Loucy (cell line): ENCODE results near the gene C1QL1.

Source experiments
- H2AFZ ChIP-seq: fragments of 200-600 bp; sonication (generic); 2 replicates; pipeline ENCODE4 v1.6.0; 2016; ENCODE audit warnings: antibody characterized with exemption, mild to moderate bottlenecking, low read length, moderate library complexity
- H3F3A ChIP-seq: fragments of 200-600 bp; 2 replicates; pipeline ENCODE4 v1.6.0; 2016; ENCODE audit warnings: antibody characterized with exemption, low read depth, mild to moderate bottlenecking
- H3K27me3 ChIP-seq: fragments of 200-600 bp; sonication (generic); 2 replicates; pipeline ENCODE4 v1.6.1; 2014; ENCODE audit warnings: low read length, mild to moderate bottlenecking; ENCODE audit not compliant: insufficient read depth, poor library complexity, severe bottlenecking
- H3K36me3 ChIP-seq: fragments of 200-600 bp; sonication (generic); 2 replicates; pipeline ENCODE4 v1.6.1; 2016; ENCODE audit warnings: low read length; ENCODE audit not compliant: insufficient read depth
- H3K4me1 ChIP-seq: fragments of 200-600 bp; sonication (generic); 2 replicates; pipeline ENCODE4 v1.5.1; 2014; ENCODE audit warnings: low read length, mild to moderate bottlenecking; ENCODE audit not compliant: insufficient read depth, poor library complexity, severe bottlenecking
- H3K4me2 ChIP-seq: fragments of 200-600 bp; sonication (generic); 2 replicates; pipeline ENCODE4 v1.6.0; 2014; ENCODE audit warnings: antibody characterized with exemption, low read length, low read depth, mild to moderate bottlenecking; ENCODE audit not compliant: poor library complexity, severe bottlenecking
- H3K4me3 ChIP-seq: fragments of 200-600 bp; sonication (generic); 2 replicates; pipeline ENCODE4 v1.5.1; 2014; ENCODE audit warnings: low read length, mild to moderate bottlenecking, mixed read lengths; ENCODE audit not compliant: poor library complexity, severe bottlenecking
- H3K79me2 ChIP-seq: fragments of 200-600 bp; sonication (generic); 2 replicates; pipeline ENCODE4 v1.6.1; 2014; ENCODE audit warnings: low read length; ENCODE audit not compliant: insufficient read depth
- H3K9ac ChIP-seq: fragments of 200-600 bp; sonication (generic); 2 replicates; pipeline ENCODE4 v1.6.0; 2014; ENCODE audit warnings: mild to moderate bottlenecking, low read depth, low read length, moderate library complexity; ENCODE audit not compliant: poor library complexity, severe bottlenecking
- H3K9me2 ChIP-seq: fragments of 200-600 bp; sonication (generic); replicated peaks from 2 replicates; pipeline ENCODE4 v1.6.1; 2016; ENCODE audit warnings: low read depth, low read length, mixed read lengths
- H3K9me3 ChIP-seq: fragments of 200-600 bp; sonication (generic); 2 replicates; pipeline ENCODE4 v1.6.1; 2014; ENCODE audit warnings: mild to moderate bottlenecking, antibody characterized with exemption, low read length, low read depth; ENCODE audit not compliant: insufficient read depth
- H4K20me1 ChIP-seq: fragments of 200-600 bp; sonication (generic); 2 replicates; pipeline ENCODE4 v1.6.0; 2014; ENCODE audit warnings: antibody characterized with exemption, low read length, mild to moderate bottlenecking; ENCODE audit not compliant: insufficient read depth, poor library complexity, severe bottlenecking
- CTCF ChIP-seq: fragments of 200-600 bp; sonication (generic); conservative IDR thresholded peaks from 2 replicates; pipeline ENCODE4 v1.5.1; 2014; ENCODE audit warnings: mild to moderate bottlenecking, antibody characterized with exemption, low read length
- EZH2phosphoT487 ChIP-seq: fragments of 200-600 bp; IDR thresholded peaks from 2 replicates; pipeline ENCODE4 v1.6.1; 2018; ENCODE audit warnings: antibody characterized with exemption, mild to moderate bottlenecking, moderate library complexity, borderline replicate concordance

Gene C1QL1

GRCh38 chr17:45008216-45008615 is 40.1 kb upstream of the C1QL1 start:
- Histone ChIP-seq H3K4me1 (no peaks in the 10 kb centered on the region), H3K9ac (no peak overlapping the region), H2AFZ (no peak overlapping the region), H3K79me2 (no peaks in the 10 kb centered on the region), H3K9me3 (no peaks in the 10 kb centered on the region), H3K27me3 (no peaks in the 10 kb centered on the region), H3K4me2 (no peak overlapping the region), H3K36me3 (no peaks in the 10 kb centered on the region), H3F3A (no peaks in the 10 kb centered on the region), H4K20me1 (no peaks in the 10 kb centered on the region), H3K9me2 (no peaks in the 10 kb centered on the region), H3K4me3 (no peak overlapping the region)
- no peak for TF ChIP-seq EZH2phosphoT487
- no peak for TF ChIP-seq CTCF

- Histone ChIP-seq H4K20me1 (no peaks in the 10 kb centered on the region), H3F3A (no peaks in the 10 kb centered on the region), H3K9me2 (no peaks in the 10 kb centered on the region), H3K4me3 (no peak overlapping the region), H3K27me3 (no peaks in the 10 kb centered on the region), H3K36me3 (no peaks in the 10 kb centered on the region), H3K4me2 (no peak overlapping the region), H3K4me1 (no peaks in the 10 kb centered on the region), H3K79me2 (no peaks in the 10 kb centered on the region), H3K9ac (no peak overlapping the region), H2AFZ (no peak overlapping the region), H3K9me3 (no peaks in the 10 kb centered on the region)
- TF ChIP-seq EZH2phosphoT487 (no peak), CTCF (no peak)
Measured at GRCh38 chr17:45006927-45007461, 38.9 kb upstream of the C1QL1 start.

- Histone ChIP-seq H3F3A (no peaks in the 10 kb centered on the region), H3K4me3 (no peak overlapping the region), H3K36me3 (no peaks in the 10 kb centered on the region), H3K4me2 (no peak overlapping the region), H3K79me2 (no peaks in the 10 kb centered on the region), H3K4me1 (no peaks in the 10 kb centered on the region), H3K27me3 (no peaks in the 10 kb centered on the region), H3K9me2 (no peaks in the 10 kb centered on the region), H2AFZ (no peak overlapping the region), H3K9ac (no peak overlapping the region), H3K9me3 (no peaks in the 10 kb centered on the region), H4K20me1 (no peaks in the 10 kb centered on the region)
- TF ChIP-seq CTCF = no peak
- TF ChIP-seq EZH2phosphoT487 = no peak
Measured at GRCh38 chr17:45005700-45006099, 37.6 kb upstream of the C1QL1 start.
